HepG2 (cell line): ENCODE data around the gene LMAN2. TPM values are rescaled to one million over a fixed set of nuclear protein-coding genes. Genes with fewer than 3 reads are reported as not detected.

Experiments used
- ATAC-seq: fragments of 200-7000 bp; cut with Tn5 transposase; 3 replicates; pipeline ENCODE4 v1.9.1; 2020; ENCODE audit warnings: mild to moderate bottlenecking, moderate library complexity
- BruUV-seq: library from RNA; stranded (reverse); fragments of 400-500 nt; replicated peaks from 2 replicates; lab custom pipeline; 2021; lab: Mats Ljungman, UMichigan
- CTCF ChIA-PET: fragments of 300-600 bp; formaldehyde crosslinking; extraction: SDS; loops from one replicate; lab custom pipeline; 2021; ENCODE audit warnings: low total read pairs, inconsistent platforms, low intra/inter-chr PET ratio; lab: Yijun Ruan, JAX
- POLR2A ChIA-PET: fragments of 350-600 bp; sonication (Branson Sonifier 250); formaldehyde crosslinking; loops from one replicate; lab custom pipeline; 2020; ENCODE audit warnings: antibody characterized with exemption, inconsistent platforms; lab: Yijun Ruan, JAX
- DNase-seq: peaks from one replicate; pipeline ENCODE4 v3.0.0-alpha.2; 2015; ENCODE audit warnings: low spot score
- FAIRE-seq: peaks from 3 replicates; lab custom pipeline; 2011; peaks lifted over from hg19 to GRCh38; lab: Jason Lieb, UNC
- H2AFZ ChIP-seq: one replicate; pipeline ENCODE4 v1.6.1; 2011; ENCODE audit warnings: low read length, inconsistent platforms
- H3K27ac ChIP-seq: fragments of 300-600 bp; 3 replicates; pipeline ENCODE4 v1.8.0; 2011; ENCODE audit warnings: mixed run types, mild to moderate bottlenecking, mixed read lengths, low read length, inconsistent platforms; ENCODE audit not compliant: insufficient read depth; ENCODE audit errors: extremely low read length
- H3K27me3 ChIP-seq, 2 experiments: fragments of 200-600 bp in 1 of 2; 2 replicates in 1 of 2; 3 replicates in 1 of 2; pipeline versions ENCODE4 v1.6.0 to v1.8.0; 2011; ENCODE audit warnings: low read length in 2 of 2, mild to moderate bottlenecking in 2 of 2, moderate library complexity in 2 of 2, inconsistent platforms in 1 of 2; ENCODE audit not compliant: insufficient read depth in 2 of 2, control insufficient read depth in 1 of 2
- H3K36me3 ChIP-seq, 2 experiments: fragments of 200-600 bp in 1 of 2; replicated peaks in 1 of 2; 2 replicates in 1 of 2; 3 replicates in 1 of 2; pipeline versions ENCODE4 v1.5.1 to v1.8.0; 2011; ENCODE audit warnings: low read length in 2 of 2, inconsistent platforms in 1 of 2; ENCODE audit not compliant: insufficient read depth in 2 of 2, control insufficient read depth in 1 of 2
- H3K4me1 ChIP-seq: 2 replicates; pipeline ENCODE4 v1.5.1; 2012; ENCODE audit warnings: low read length, inconsistent platforms; ENCODE audit not compliant: insufficient read depth
- H3K4me2 ChIP-seq: 2 replicates; pipeline ENCODE4 v1.6.0; 2011; ENCODE audit warnings: low read depth, low read length, inconsistent platforms
- H3K4me3 ChIP-seq, 3 experiments: fragments of 200-600 bp in 1 of 3; sonication (generic), shearing (Covaris generic) in 1 of 3; replicated peaks in 1 of 3; 2 replicates each; pipeline ENCODE4 v1.5.1; 2011 to 2016; ENCODE audit warnings: low read length in 3 of 3, inconsistent platforms in 2 of 3, low read depth in 2 of 3, mild to moderate bottlenecking in 2 of 3, control low read depth in 1 of 3, mixed read lengths in 1 of 3; ENCODE audit not compliant: insufficient read depth in 1 of 3
- H3K79me2 ChIP-seq: one replicate; pipeline ENCODE4 v1.6.1; 2011; ENCODE audit warnings: low read length, inconsistent platforms; ENCODE audit not compliant: insufficient read depth
- H3K9ac ChIP-seq: 2 replicates; pipeline ENCODE4 v1.6.0; 2011; ENCODE audit warnings: mild to moderate bottlenecking, low read depth, low read length, inconsistent platforms; ENCODE audit not compliant: insufficient read depth
- H3K9me3 ChIP-seq: 2 replicates; pipeline ENCODE4 v1.5.1; 2012; ENCODE audit warnings: mild to moderate bottlenecking, low read length
- H4K20me1 ChIP-seq: 2 replicates; pipeline ENCODE4 v1.6.0; 2011; ENCODE audit warnings: inconsistent platforms, mild to moderate bottlenecking, low read length, moderate library complexity; ENCODE audit not compliant: insufficient read depth
- FUBP1 ChIP-seq: sonication (generic); formaldehyde crosslinking; IDR thresholded peaks from 2 replicates; pipeline ENCODE4 v1.5.1; 2020; ENCODE audit warnings: missing genetic modification reagents, mild to moderate bottlenecking, borderline replicate concordance
- MYPOP ChIP-seq: sonication (generic); formaldehyde crosslinking; IDR thresholded peaks from 2 replicates; pipeline ENCODE4 v1.8.1; 2023; ENCODE audit warnings: mild to moderate bottlenecking, moderate library complexity, missing genetic modification reagents
- PAF1 ChIP-seq: IDR thresholded peaks from 2 replicates; pipeline ENCODE4 v1.6.1; 2016; ENCODE audit warnings: missing genetic modification reagents, missing compliant biosample characterization
- POLR2AphosphoS2 ChIP-seq: IDR thresholded peaks from 2 replicates; pipeline ENCODE4 v1.6.1; 2011; ENCODE audit warnings: low read depth, low read length, improper control_type of control experiment
- WIZ ChIP-seq: sonication (generic); formaldehyde crosslinking; IDR thresholded peaks from 2 replicates; pipeline ENCODE4 v1.5.1; 2020; ENCODE audit warnings: mild to moderate bottlenecking, missing genetic modification reagents
- ZNF354B ChIP-seq: sonication (generic); formaldehyde crosslinking; IDR thresholded peaks from 2 replicates; pipeline ENCODE4 v1.8.0; 2022; ENCODE audit warnings: mild to moderate bottlenecking, missing genetic modification reagents
- ZNF607 ChIP-seq: sonication (generic); formaldehyde crosslinking; IDR thresholded peaks from 2 replicates; pipeline ENCODE4 v1.5.1; 2020; ENCODE audit warnings: missing genetic modification reagents, mild to moderate bottlenecking, borderline replicate concordance
- ZNF737 ChIP-seq: sonication (generic); formaldehyde crosslinking; IDR thresholded peaks from 2 replicates; pipeline ENCODE4 v1.5.0; 2020; ENCODE audit warnings: missing genetic modification reagents, mild to moderate bottlenecking, borderline replicate concordance
- WGBS: methylation state at CpG from one replicate; pipeline ENCODE4 v1.1.6; 2017; ENCODE audit warnings: low lambda C conversion rate; 5-methylcytosine and 5-hydroxymethylcytosine counted together
- in situ Hi-C: cut with HindIII; loops from 2 replicates; pipeline ENCODE4 v1.10.0; 2017; ENCODE audit warnings: low pct_unique_long_range_greater_than_20kb; ENCODE audit not compliant: extremely low pct_ligation_motif_present
- intact Hi-C: fragments of 100-400 bp; cut with micrococcal nuclease; formaldehyde crosslinking; loops from one replicate; pipeline ENCODE4 v1.10.0; 2022; ENCODE audit not compliant: unreplicated experiment
- polyA plus RNA-seq, 8 experiments: library from polyadenylated mRNA; depleted of rRNA in 3 of 8; stranded (reverse) in 7 of 8; unstranded in 1 of 8; fragments of >200 nt; fragmentation: Illumina TruSeq in 4 of 8; extraction: Trizol in 4 of 8; gene quantifications; 2 replicates each; pipeline versions ENCODE4 v1.2.1 to v1.2.3, GENCODE V29; 2011 to 2016; ENCODE audit warnings: low read depth in 4 of 8, missing spikeins in 1 of 8, mixed read lengths in 1 of 8; ENCODE audit not compliant: insufficient read depth in 1 of 8
- total RNA-seq, 5 experiments: library from RNA; depleted of rRNA; stranded (reverse); fragments of >200 nt; fragmentation: Illumina TruSeq; extraction: Trizol; gene quantifications; 2 replicates each; pipeline ENCODE4 v1.2.3, GENCODE V29; 2016; ENCODE audit warnings: low read depth in 1 of 5

LMAN2 gene
- total and polyA plus RNA-seq, 2 of the 13 experiments (the other 11 are each of a cell fraction or from before 2014, with no cell fraction given), result 191 to 197 TPM

DNA sequence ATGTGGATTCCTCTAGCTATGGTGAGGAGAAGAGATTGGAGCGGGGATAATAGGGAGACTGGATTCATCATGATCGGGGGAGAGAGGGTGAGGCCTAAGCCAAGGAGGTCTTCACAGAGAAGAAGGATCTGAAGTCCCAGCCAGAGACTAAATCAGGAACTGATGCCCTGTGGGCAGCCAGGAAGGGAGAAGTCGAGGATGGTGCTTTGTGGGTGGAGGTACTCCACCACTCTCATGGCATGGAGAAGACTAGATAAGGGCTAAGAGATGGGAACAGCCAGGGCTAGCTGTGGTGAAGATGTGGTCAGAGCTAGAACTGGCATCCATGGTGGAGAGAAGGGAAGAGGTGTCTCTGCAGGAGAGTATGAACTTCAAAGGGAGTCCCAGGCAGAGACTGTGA lies 3.2 kb upstream of the LMAN2 start:
- BruUV-seq, result TSS peak; percentile 83
- Histone ChIP-seq H3K27me3 (peaks cover 0 to under 1% of the 10 kb centered on the region in 2 experiments; a peak in 1 of 5 replicates), H3K79me2 (peaks cover 17% of the 10 kb centered on the region), H2AFZ (no peak overlapping the region), H4K20me1 (no peaks in the 10 kb centered on the region), H3K9ac (peak overlapping the region; percentile 45), H3K27ac (peak overlapping the region; percentile 60), H3K9me3 (no peaks in the 10 kb centered on the region), H3K4me2 (peak overlapping the region; percentile 75), H3K36me3 (no peaks in the 10 kb centered on the region; a peak in 1 of 5 replicates), H3K4me1 (peaks cover 88% of the 10 kb centered on the region), H3K4me3 (peak overlapping the region in 2 of 3 experiments; percentile 8 to 33; a peak in 3 of 6 replicates)
- intact Hi-C loops, result no loop called here
- POLR2A ChIA-PET, result interaction anchor here (0.6 to 6.8 kb wide), 17 partner anchors 9 to 268 kb away, joined by 3 to 84 read pairs (median 4); partner anchors contain the start of genes F12, FGFR4 and PDLIM7
- FAIRE-seq (no peak), ATAC-seq (no peak), DNase-seq (no peak)
- CTCF ChIA-PET, result no interaction called here
- in situ Hi-C loops, result loop anchor here (25.0 kb wide), 1 partner anchor 817 kb away; the partner anchor contains the start of genes CDHR2 and RNF44
- TF ChIP-seq POLR2AphosphoS2, result no peak
- TF ChIP-seq PAF1, result no peak
- 0 out of 2 replicates have a peak, but pooled peaks have one; percentile 34 for TF ChIP-seq ZNF354B
- no peak for TF ChIP-seq WIZ (CRISPR knock-in tag)
- TF ChIP-seq ZNF737 (CRISPR knock-in tag), result no peak
- 0 out of 2 replicates have a peak, but pooled peaks have one; percentile 6 for TF ChIP-seq MYPOP (CRISPR knock-in tag)
- TF ChIP-seq ZNF607 (CRISPR knock-in tag), result no peak
- no peak for TF ChIP-seq FUBP1 (CRISPR knock-in tag)
- WGBS, result 59% methylated on average over 3 of the region's 3 CpGs
